Keratinocyte (primary cell): ENCODE data around the gene VTI1A.

Experiments used
- CTCF ChIP-seq, 3 experiments: IDR thresholded peaks in 1 of 3; conservative IDR thresholded peaks in 1 of 3; optimal IDR thresholded peaks in 1 of 3; 2 replicates in 2 of 3; 3 replicates in 1 of 3; pipeline versions ENCODE3 to v1.5.1; 2011; ENCODE audit warnings: low read length in 3 of 3, mild to moderate bottlenecking in 3 of 3, moderate library complexity in 2 of 3, control low read depth in 1 of 3, inconsistent platforms in 1 of 3; ENCODE audit not compliant: insufficient read depth in 2 of 3; ENCODE audit errors: extremely low read depth in 1 of 3
- EZH2 ChIP-seq: IDR thresholded peaks from one replicate; pipeline ENCODE4 v1.6.1; 2012; ENCODE audit warnings: inconsistent platforms, mild to moderate bottlenecking, low read length, moderate library complexity

GRCh38 chr10:112801748-112802147 lies 354.7 kb downstream of the VTI1A start:
- TF ChIP-seq CTCF (optimal IDR thresholded peaks at IDR 0.05 in 1 of 3, IDR thresholded peaks at IDR 0.05 in 1 of 3, conservative IDR thresholded peaks at IDR 0.05 in 1 of 3; ENCODE audit: extremely low read depth in 1 of 3, insufficient read depth in 2 of 3, low read length in 3 of 3) (no peak), EZH2 (no peak)
